Measurements from ENCODE around the gene WEE1.

WEE1 gene

DNA sequence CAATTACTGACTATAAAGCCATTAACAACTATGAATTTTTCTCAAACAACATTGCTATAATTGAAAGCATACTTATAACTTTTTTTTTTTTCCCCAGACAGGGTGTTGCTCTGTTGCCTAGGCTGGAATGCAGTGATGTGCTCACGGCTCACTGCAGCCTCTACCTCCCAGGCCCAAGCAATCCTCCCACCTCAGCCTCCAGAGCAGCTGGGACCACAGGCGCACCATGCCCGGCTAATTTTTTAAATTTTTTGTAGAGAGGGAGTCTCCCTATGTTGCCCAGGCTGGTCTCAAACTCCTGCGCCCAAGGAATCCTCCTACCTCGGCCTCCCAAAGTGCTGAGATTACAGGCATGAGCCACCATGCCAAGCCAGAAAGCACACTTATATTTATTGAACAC lies 6.1 kb upstream of the WEE1 start:
- no peak for DNase-seq

DNA sequence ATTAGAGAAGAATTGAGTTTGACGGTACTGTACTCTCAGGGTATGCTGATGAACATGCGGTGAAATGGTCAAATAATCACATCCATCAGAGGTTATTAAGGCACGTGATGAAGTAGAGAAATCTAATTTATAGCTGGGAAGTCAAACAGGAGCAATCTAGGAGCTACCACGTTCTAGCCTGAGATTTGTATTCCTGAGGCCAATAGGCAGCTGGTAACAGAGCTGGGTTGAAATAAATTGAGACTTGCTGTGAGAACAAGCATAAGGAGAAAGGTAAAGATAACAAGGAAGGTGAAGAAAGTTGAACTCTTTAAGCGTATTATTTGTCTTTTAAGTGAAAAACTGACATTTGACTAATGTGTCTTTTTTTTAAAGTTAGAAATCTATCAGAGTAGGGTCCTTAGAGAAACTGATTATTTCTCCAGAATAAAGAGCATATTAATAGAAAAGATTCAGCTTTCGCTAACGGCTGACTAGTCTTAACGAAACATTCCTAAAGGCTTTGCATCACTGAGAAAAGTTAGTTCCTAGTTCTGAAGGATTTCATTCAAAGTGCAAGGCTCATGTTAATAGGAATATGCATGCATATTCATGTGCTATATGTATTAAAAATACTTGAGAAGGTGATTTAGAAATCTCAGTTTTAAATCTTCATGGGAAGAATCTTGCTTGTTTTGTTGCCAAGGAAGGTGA lies 5.2 kb upstream of the WEE1 start:
- DNase-seq, result no peak

DNA sequence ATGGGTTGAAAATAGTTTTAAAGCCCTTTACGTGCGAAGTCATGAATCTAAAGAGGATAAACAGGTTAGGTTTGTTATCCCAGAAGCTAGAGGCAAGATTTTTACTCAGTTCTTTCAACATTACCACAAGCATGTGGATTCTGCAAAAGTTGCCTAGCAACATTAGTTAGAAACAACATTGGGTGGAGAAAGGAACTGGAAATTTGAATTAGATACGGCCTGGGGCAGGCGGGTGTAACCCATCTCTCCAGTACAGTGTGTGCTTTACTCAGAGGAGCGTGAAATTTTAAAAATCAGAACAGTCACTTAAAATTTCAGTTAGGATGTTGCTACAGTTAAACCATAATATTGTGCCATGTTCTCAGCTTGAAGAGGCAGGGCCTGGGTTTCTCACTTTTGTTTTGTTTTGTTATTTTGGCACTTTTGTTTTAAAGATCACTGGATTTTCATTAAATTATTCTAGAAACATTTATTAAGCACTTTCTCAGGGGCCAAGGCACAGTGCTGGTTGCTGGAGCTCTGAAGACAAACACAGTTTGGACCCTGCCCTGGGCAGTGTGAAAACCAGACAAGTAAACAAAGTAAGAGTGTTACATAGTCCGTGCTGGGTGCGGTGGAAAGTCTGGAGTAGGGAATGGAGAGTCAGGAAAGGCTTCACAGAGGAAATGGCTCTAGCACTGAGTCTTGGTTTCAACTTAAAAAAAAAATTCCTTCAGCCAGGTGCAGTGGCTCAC lies 4.4 kb upstream of the WEE1 start:
- DNase-seq, result peak; percentile 82

DNA sequence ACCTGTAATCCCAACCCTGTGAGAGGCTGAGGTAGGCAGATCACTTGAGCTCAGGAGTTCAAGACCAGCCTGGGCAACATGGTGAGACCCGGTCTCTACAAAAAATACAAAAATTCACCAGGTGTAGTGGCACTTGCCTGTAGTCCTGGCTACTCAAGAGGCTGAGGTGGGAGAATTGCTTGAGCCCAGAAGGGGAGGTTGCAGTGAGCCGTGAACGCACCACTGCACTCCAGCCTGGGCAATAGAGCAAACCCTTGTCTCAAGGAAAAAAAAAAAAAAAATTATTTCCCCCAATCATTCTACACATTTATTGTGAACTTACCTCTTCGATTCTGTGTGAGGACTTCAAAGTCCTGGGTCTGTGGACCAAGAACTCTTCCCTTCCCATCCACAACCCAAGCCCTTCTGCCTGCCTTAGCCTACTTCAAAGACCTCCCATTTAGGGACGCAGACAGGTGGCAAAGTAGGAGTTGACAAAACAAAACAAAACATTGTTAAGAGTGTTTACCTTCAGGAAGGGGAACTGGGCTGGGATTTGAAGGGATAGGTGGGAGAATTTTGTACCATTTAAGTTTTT lies 3.8 kb upstream of the WEE1 start:
- DNase-seq, result peak; percentile 20

DNA sequence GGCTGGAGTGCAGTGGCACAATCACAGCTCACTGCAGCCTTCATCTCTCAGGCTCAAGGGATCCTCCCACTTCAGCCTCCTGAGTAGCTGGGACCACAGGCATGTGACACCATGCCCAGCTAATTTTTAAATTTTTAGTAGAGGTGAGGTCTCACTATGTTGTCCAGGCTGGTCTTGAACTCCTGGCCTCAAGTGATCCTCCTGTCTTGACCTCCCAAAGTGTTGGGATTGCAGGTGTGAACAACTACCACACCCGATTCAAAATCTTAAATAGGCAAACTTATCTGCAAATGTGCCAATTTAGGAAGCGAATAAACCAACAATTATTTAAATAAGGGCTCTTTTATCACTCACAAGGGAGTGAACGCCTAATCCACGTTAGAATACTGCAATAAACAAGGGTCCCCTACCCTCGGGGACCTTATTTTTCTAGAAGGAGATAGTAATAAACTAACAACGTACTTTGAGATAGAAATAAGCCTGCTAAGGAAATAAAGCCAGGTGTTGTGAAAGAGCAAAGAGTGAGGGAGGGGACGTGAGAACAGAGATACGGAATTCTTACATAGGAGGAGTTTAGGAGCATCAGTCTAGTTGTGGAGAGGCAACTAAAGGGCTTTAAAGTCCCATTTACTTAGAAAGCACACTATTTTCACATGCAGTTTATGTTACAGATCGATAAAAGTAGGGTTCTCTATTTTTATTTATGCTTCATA lies 3.0 kb upstream of the WEE1 start:
- DNase-seq, result no peak

DNA sequence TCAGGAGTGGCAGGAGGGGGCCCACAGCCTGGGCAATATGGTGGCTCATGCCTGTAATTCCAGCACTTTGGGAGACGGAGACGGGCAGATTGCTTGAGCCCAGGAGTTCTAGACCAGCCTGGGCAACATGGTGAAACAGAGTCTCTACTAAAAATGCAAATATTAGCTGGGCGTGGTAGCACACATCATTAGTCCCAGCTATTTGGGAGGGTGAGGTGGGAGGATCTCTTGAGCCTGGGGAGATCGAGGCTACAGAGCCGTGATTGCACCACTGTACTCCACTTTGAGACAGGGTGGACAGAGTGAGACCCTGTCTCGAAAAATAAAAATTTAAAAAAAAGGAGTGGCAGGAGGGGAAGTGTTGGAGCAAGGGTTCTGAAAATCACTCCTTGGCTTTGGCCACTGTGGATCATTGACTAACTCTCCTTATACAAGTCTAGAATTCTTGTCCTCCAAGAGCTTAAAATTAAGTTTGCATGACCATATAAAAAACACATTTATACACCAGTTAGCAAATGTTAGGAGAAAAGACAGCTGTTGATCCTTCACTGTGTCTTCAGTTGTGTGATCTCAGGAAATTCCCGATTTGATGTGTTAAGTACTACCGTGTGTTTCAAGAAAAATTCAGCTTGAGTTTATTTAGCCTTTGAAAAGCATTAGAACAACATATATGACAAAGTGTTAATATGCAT lies 2.3 kb upstream of the WEE1 start:
- no peak for DNase-seq

DNA sequence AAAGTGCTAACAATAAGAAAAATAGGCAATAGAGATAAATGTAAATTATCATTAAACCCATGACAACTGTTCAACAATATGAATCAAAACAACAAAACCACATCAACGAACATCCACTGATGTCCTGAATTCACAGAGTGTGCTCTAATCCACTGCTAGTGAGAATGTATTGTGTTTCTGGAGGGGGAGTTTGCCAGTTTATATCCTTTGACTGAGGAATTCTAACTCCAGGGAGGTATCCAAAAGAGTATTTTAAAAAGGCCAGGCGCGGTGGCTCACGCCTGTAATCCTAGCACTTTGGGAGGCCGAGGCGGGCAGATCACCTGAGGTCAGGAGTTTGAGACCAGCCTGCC lies 1.7 kb upstream of the WEE1 start:
- DNase-seq, result no peak

DNA sequence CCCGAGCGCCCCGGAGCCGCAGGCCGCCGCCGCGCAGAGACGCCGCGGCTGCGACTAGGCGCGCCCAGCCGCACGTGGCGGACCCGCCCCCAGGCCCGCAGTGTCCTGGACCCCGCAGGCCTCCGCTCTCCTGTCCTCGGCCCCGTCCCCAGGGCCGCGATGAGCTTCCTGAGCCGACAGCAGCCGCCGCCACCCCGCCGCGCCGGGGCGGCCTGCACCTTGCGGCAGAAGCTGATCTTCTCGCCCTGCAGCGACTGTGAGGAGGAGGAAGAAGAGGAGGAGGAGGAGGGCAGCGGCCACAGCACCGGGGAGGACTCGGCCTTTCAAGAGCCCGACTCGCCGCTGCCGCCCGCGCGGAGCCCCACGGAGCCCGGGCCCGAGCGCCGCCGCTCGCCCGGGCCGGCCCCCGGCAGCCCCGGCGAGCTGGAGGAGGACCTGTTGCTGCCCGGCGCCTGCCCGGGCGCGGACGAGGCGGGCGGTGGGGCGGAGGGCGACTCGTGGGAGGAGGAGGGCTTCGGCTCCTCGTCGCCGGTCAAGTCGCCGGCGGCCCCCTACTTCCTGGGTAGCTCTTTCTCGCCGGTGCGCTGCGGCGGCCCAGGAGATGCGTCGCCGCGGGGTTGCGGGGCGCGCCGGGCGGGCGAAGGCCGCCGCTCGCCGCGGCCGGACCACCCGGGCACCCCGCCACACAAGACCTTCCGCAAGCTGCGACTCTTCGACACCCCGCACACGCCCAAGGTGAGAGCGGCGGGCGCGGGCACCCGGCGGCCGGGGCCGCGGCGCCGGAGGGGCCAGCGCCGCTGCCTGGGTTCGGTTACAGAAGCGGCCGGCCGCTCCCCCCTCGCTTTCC lies 528 bp downstream of the WEE1 start:
- no peak for DNase-seq

DNA sequence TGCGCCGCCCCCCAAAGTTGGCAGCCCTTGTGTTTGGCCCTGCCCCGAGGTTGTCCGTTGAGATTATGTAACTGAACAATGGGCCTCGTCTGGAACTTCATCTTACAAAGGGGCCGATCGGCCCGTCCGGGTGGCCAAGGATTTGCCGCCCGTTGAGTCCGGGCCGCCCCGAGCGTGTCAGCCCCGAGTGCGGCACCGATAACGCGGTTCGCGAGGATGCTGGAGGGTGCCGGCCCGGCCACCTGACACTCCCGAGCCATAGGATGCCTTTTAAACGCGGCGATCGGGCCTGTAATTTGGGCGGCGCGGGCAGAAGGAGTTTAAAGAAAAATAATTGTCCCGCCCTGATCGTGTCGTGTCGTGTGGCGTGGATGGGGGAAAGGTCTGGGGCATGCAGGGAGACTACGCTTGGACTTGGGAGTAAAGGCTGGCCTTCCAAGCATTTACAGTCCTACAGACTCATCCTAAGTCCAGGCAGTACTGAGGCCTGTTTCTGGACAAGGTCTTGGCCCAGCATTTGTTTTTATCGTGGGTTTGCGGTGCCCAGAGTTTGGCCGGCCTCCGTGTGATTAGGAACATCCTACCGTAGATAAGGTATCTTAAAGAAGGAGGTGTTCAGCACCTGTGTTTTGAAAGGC lies 1.3 kb downstream of the WEE1 start:
- DNase-seq, result no peak

DNA sequence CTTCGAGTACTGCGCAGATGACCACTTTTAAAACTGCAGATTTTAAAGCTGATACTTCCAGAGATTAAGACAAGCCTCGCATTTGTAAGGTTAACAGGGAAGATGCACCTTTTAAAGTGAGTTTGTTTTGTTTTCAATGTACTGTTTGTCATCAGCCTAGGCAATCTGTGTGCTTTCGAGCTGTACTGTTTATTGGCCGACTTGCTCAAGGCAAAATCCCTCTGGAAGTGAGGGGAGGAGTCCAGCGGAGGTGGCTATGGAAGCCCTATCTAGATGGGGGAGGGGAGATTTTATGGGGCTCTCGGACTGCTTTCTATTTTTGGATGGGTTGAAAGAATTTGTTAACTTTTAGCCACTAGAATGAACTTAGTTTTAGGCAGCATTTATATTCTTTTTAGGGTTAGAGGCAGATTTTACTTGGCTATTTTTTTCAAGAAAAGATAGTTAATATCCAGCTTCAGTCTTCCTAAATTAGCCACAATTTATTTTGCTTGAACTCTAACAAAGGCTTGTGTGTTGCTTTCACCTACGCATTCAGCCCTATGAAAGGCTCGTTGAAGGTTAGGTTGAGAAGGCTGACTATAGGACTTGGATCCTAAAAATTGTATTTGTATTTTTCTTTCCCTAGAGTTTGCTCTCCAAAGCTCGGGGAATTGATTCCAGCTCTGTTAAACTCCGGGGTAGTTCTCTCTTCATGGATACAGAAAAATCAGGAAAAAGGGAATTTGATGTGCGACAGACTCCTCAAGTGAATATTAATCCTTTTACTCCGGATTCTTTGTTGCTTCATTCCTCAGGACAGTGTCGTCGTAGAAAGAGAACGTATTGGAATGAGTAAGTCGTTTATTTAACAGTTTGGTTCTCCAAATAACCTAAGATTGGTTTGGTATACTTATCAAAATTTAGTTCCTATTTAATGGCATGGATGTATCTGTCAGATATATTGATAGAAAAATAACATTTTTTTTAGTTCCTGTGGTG lies 2.1 kb downstream of the WEE1 start:
- peak; percentile 73 for DNase-seq

DNA sequence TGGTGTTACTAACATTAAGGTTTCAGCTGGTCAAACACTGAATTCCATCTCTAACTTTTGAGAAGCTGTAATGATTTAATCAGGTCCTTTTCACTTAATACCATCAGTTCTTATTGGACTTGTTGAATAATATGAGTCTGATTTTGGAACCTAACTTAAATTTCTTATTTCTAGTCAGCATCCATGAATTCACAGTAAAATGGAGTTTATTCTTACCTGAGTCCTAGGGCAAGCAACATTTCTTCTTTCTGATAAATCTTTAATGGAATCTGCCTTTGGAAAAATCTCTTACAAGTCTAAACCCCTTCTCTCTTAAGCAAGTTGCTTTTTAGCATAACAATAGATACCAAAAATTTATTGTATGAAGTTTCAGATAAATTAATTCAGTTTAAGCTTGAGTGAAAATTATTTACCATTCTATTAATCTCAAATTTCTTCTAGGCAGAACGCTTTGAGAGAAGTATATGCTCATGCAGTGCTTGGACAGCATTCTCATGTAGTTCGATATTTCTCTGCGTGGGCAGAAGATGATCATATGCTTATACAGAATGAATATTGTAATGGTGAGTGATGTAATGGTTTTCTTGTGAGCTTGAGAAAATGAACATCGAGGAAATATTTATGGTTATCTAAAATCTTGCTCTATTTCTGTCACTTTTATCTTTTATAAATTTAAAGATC lies 3.4 kb downstream of the WEE1 start:
- no peak for DNase-seq

DNA sequence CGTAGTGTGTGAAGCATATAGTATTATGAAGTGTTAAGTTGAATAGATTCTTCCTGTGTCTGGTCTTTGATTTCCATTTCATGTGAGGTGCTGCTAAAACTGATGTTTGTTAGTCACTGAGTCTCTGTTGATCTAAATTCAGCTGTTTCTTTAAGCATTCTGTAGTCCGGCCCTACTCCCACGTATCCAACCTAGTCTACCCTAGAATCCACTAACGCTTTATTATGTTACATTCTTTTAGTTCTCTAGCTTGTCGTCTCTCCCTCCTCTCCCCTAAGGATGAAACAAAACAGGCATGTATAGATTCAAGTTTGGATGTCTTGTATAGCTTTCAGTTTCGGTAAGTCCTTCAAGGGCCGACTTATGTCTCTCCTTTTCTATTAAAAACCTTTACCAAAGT lies 4.1 kb downstream of the WEE1 start:
- DNase-seq, result no peak

DNA sequence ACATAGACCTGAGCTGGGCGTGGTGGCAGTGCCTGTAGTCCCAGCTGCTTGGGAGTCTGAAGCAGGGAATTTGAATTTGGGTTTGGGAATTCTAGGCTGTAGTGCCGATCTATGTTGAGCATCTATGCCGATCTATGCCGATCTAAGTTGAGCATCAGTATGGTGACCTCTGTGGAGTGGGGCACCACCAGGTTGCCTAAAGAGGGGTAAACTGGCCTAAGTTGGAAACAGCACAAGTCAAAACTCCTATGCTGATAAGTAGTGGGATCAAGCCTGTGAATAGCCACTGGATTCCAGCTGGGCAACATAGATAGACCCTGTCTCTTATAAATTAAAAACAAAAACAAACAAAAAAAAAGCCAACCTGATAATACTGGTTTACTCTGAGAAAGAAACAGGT lies 7.4 kb downstream of the WEE1 start:
- no peak for DNase-seq

DNA sequence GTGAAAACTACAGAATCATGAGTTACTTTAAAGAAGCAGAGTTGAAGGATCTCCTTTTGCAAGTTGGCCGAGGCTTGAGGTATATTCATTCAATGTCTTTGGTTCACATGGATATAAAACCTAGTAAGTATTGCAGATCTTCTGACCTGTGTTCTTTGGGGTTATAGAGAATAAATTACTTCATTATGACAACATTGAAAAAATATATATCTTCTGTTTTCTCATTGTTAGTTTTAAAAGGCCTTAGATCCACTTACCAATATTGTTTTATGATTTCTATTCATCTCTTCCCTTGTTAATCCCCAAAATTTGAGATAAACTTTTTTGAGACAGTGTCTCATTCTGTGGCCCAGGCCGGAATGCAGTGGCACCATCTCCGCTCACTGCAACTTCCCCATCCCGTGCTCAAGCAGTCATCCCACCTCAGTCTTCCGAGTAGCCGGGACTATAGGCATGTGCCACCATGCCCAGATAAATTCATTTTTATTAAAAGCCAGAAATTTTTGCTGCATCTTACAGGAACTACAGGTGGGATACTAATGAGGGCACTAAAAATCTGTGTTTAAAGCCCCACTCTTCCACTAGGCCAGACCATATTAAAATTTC lies 8.2 kb downstream of the WEE1 start:
- no peak for DNase-seq

DNA sequence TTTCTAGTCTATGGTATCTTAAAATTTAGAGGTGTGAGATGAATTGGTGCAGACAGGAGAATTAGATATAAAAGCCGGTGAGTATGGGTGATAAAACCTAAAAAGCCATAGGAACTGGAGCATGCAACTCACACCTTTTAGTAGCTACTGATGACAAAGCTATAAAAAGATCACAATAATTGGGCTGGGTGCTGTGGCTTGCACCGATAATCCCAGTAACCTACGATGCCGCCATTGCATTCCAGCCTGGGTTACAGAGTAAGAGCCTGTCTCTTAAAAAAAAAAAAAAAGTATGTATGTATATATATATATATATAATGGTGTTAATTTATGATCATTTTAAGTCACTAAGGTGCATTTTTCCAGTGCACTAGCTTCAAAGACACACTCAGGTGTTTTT lies 17.2 kb downstream of the WEE1 start:
- no peak for DNase-seq

DNA sequence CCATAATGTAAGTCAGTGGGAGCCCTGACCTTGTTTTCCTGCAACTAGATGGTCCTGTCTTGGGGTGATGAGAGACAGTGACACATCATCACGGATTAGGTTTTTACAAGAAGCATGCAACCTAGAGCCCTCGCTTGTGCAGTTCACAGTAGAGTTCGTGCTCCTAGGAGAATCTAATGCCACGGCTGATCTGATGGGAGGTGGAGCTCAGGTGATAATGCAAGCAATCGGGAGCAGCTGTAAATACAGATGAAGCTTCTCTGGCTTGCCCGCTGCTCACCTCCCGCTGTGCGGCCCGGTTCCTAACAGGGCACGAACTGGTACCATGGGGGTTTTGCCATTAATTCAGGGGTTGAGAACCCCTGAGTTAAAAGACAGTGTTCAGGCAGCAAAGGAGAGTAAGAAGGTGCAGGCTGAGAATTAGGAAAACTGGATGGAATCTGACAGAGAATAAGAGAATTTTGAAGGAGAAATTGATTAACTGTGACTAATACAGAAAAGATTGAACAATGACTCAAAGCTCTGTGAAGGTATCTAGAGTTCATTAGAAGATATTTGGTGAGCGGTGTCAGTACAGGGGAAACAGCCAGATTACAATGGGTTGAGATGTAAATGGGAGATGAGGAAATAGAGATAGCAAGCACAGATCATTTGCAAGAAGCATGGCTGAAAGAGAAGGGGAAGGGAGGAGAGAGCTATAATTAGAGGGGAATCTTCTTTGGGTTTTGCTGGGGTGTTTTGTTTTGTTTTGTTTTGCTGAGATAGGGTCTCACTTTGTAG lies 21.0 kb downstream of the WEE1 start:
- DNase-seq, result no peak

DNA sequence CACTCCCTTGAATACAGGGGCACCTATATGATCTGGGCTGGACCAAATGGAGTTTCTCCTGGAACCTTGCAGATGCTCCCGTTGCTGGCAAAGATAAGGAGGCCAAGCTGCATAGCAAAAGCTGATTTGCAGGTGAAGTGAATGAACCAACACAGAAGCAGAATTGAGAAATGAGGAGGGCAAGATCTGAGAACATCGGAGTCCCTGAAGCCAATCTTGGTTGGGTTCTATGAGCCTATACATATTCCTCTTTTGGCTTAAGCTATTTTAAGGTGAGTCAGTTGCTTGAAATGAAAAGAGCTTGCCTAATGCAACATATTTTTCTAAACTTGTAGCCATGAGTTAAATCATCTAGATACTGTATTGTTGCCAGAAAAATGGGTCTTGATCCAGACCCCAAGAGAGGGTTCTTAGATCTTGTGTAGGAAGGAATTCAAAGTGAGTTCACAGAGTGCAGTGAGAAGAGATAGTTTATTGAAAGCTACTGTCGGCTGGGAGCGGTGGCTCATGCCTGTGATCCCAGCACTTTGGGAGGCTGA lies 23.5 kb downstream of the WEE1 start:
- no peak for DNase-seq

DNA sequence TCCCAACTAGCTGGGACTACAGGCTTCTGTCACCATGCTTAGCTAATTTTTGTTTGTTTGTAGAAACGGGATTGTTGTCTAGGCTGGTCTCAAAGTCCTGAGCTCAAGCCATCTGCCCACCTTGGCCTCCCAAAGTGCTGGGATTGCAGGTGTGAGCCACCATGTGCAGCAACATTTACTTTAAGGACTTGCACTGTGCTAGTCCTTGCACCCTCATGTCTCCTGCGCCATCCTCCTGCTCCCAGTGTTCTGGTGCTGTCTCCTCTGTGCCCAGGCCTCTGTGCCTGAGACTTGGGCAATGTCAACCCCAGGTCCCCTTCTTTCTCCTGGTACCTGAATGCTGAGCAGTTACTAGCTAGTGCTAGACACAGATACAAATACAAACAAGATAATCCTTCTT lies 26.7 kb downstream of the WEE1 start:
- no peak for DNase-seq
